Astrocyte of the spinal cord (primary cell): Measurements from ENCODE around the gene SERINC5.
"Not testable (repeated sequence)": the region's sequence is repeated elsewhere in the genome, so short reads cannot be mapped to it uniquely, and the experiment has no call there.

ENCODE experiments used
- DNase-seq: peaks from one replicate; pipeline ENCODE4 v3.0.0; 2011; ENCODE audit warnings: low read depth, low spot score
- H3K4me3 ChIP-seq: 2 replicates; pipeline ENCODE4 v1.5.1; 2011; ENCODE audit warnings: low read depth, mild to moderate bottlenecking, low read length, moderate library complexity
- CTCF ChIP-seq: IDR thresholded peaks from 2 replicates; pipeline ENCODE4 v1.5.1; 2012; ENCODE audit warnings: low read depth, mild to moderate bottlenecking, low read length, inconsistent platforms
- in situ Hi-C: cut with HindIII; loops from 2 replicates; pipeline ENCODE4 v1.10.0; 2017; ENCODE audit warnings: low sequenced_read_pairs

Gene SERINC5

DNA sequence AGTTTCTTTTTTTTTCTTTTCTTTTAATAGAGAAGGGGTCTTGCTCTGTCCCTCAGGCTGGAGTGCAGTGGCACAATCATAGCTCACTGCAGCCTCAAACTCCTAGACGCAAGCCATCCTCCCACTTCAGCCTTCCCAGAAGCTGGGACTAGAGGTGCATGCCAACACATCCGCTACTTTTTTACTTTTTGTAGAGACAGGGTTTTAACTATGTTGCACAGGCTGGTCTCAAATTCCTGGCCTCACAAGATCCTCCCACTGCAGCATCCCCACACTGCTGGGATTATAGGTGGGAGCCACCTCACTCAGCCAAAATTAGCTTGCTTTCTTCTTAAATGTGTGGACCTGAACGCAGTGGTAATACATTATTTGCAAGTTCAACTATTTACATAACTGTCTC is 66.1 kb downstream of the SERINC5 start:
- no peak overlapping the region for H3K4me3 ChIP-seq
- no peak for DNase-seq
- no peak for TF ChIP-seq CTCF
- in situ Hi-C loops, result no loop called here

DNA sequence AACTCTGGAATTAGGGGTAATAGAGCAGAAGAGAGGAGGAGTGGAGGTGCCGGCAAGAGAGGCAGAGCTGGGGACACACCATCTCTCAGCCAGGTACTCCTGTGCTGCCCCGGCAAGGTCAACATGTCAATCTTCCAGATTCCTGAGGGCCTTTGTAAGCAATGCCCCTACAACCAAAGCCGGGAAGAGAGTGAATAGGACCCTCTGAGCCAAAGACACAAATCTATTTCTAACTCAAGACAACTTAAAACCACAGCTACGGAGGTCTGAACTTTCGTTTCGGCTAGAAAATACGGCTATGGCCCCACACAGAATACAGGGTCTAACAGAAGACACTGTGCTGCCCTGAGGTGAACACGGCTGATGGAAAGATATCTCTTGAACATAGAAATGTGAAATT is 66.6 kb downstream of the SERINC5 start:
- no peak for DNase-seq
- in situ Hi-C loops, result no loop called here
- no peak overlapping the region for H3K4me3 ChIP-seq
- no peak for TF ChIP-seq CTCF

- no peak overlapping the region for H3K4me3 ChIP-seq
- in situ Hi-C loops, result no loop called here
- DNase-seq, result no peak
- no peak for TF ChIP-seq CTCF
Observed at GRCh38 chr5:80187421-80188090, 68.3 kb downstream of the SERINC5 start.

GRCh38 chr5:80185535-80185934 is 70.3 kb downstream of the SERINC5 start:
- DNase-seq, in situ Hi-C loops, H3K4me3 ChIP-seq: not testable (repeated sequence)

DNA sequence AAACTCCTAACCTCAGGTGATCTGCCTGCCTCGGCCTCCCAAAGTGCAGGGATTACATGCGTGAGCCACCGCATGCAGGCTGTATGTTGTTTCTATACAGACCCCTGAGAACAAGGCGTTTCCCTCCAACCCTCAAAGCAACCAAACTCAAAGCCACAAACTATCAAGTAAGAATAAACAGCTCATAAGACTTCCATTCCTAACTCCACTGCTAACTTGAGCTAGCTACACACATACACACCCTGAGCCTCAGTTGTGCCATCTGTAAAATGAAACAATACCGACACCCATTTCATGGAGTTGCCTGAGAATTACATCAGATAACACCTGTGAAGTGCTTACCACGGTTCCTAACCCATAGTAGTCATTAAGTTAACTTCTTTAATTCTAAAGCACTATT is 70.8 kb downstream of the SERINC5 start:
- no peak for TF ChIP-seq CTCF
- DNase-seq, result no peak
- no peak overlapping the region for H3K4me3 ChIP-seq
- in situ Hi-C loops, result no loop called here

DNA sequence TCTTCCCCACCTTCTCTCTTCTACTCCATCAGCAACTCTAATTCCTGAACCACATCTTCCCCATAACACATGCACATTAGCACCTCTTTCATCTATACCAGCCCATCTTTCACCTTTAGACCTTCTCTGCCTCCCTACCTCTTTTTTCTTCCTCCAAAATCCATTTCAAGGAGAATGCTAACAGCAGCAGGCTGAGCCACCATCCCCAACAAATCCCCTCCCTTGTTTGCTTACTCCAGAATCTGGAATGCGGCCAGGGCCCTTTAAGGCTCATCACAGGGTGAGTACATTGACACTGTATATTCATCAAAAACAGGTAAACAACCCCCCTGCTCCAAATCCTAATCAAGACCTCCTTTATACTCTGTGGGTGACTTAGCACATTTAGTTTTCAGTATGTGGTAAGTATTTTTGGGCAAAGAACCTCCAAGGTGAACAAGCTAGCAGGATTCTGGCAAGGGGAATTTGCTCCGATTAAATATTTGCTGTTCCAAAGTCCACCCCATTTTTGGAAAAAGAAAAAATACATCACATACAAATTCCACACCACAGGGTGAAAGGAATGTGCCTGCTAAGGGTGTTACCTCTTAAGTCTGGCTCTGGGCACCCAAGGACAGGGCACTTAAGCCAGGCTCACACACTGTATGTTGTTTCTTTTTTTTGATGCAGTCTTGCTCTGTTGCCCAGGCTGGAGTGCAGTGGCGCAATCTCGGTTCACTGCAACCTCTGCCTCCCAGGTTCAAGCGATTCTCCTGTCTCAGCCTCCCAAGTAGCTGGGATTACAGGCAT is 71.4 kb downstream of the SERINC5 start:
- H3K4me3 ChIP-seq, result no peak overlapping the region
- no peak for DNase-seq
- TF ChIP-seq CTCF, result no peak
- in situ Hi-C loops, result no loop called here

GRCh38 chr5:80183728-80184234 is 72.1 kb downstream of the SERINC5 start:
- DNase-seq, H3K4me3 ChIP-seq, in situ Hi-C loops: not testable (repeated sequence)
